Measurements from ENCODE around the gene GRP. TPM values are rescaled to one million over a fixed set of nuclear protein-coding genes. Genes with fewer than 3 reads are reported as not detected.

Gene GRP
- polyA plus RNA-seq, 1 experiment: 0.16 TPM

- TF ChIP-seq CTCF (IDR thresholded peaks at IDR 0.05; ENCODE audit: insufficient read depth, low read depth, low read length): no peak
- Histone ChIP-seq H3K36me3 (ENCODE audit: control insufficient read depth, insufficient read depth, low read length) (no peaks in the 10 kb centered on the region), H3K4me3 (ENCODE audit: low read depth, low read length) (no peak overlapping the region), H3K27me3 (ENCODE audit: control insufficient read depth, insufficient read depth, low read length) (peaks cover 82% of the 10 kb centered on the region)
- no peak for DNase-seq (ENCODE audit: low read depth)
- POLR2A ChIA-PET: no interaction called here
- CTCF ChIA-PET: interaction anchor here (0.6 to 2.1 kb wide), 5 partner anchors 9 to 229 kb away, joined by 3 to 7 read pairs (median 5); no protein-coding TSS in a partner anchor
Observed at GRCh38 chr18:59269563-59270119, 49.7 kb downstream of the GRP start.

- no peak for DNase-seq (ENCODE audit: low read depth)
- ChIA-PET CTCF (interaction anchor here (2.1 kb wide), 1 partner anchor 132 kb away, joined by 5 read pairs; no protein-coding TSS in a partner anchor), POLR2A (no interaction called here)
- Histone ChIP-seq H3K36me3 (ENCODE audit: control insufficient read depth, insufficient read depth, low read length) (no peaks in the 10 kb centered on the region), H3K4me3 (ENCODE audit: low read depth, low read length) (no peak overlapping the region), H3K27me3 (ENCODE audit: control insufficient read depth, insufficient read depth, low read length) (peaks cover 82% of the 10 kb centered on the region)
- no peak for TF ChIP-seq CTCF (IDR thresholded peaks at IDR 0.05; ENCODE audit: insufficient read depth, low read depth, low read length)
Observed at GRCh38 chr18:59270689-59271257, 50.8 kb downstream of the GRP start.

GRCh38 chr18:59271606-59272220 lies 51.8 kb downstream of the GRP start:
- CTCF ChIA-PET: interaction anchor here (2.9 kb wide), 1 partner anchor 130 kb away, joined by 9 read pairs; no protein-coding TSS in a partner anchor
- POLR2A ChIA-PET: interaction anchor here (0.6 kb wide), 1 partner anchor 89 kb away, joined by 5 read pairs; no protein-coding TSS in a partner anchor

GRCh38 chr18:59272221-59272888 lies 52.4 kb downstream of the GRP start:
- DNase-seq (ENCODE audit: low read depth): no peak
- TF ChIP-seq CTCF (IDR thresholded peaks at IDR 0.05; ENCODE audit: insufficient read depth, low read depth, low read length): no peak
- Histone ChIP-seq H3K4me3 (ENCODE audit: low read depth, low read length) (no peak overlapping the region), H3K36me3 (ENCODE audit: control insufficient read depth, insufficient read depth, low read length) (no peaks in the 10 kb centered on the region), H3K27me3 (ENCODE audit: control insufficient read depth, insufficient read depth, low read length) (peaks cover 73% of the 10 kb centered on the region)
- ChIA-PET POLR2A (interaction anchor here (0.6 kb wide), 1 partner anchor 89 kb away, joined by 5 read pairs; no protein-coding TSS in a partner anchor), CTCF (interaction anchor here (2.9 kb wide), 1 partner anchor 130 kb away, joined by 9 read pairs; no protein-coding TSS in a partner anchor)

More at GRCh38 chr18:59271606-59272220, 51.8 kb downstream of the GRP start:
- TF ChIP-seq CTCF (IDR thresholded peaks at IDR 0.05; ENCODE audit: insufficient read depth, low read depth, low read length): no peak
- Histone ChIP-seq H3K36me3 (ENCODE audit: control insufficient read depth, insufficient read depth, low read length) (no peaks in the 10 kb centered on the region), H3K4me3 (ENCODE audit: low read depth, low read length) (no peak overlapping the region), H3K27me3 (ENCODE audit: control insufficient read depth, insufficient read depth, low read length) (peaks cover 79% of the 10 kb centered on the region)
- no peak for DNase-seq (ENCODE audit: low read depth)
